GM10248 (cell line): ENCODE measurements around the gene INSRR.

Source experiments
- CTCF ChIA-PET: fragments of 300-600 bp; sonication (Branson Sonifier 250); formaldehyde crosslinking; extraction: SDS; loops from one replicate; lab custom pipeline; 2021; ENCODE audit warnings: antibody characterized with exemption; lab: Yijun Ruan, JAX
- POLR2A ChIA-PET: fragments of 350-650 bp; sonication (Branson Sonifier 250); formaldehyde crosslinking; extraction: SDS; loops from one replicate; lab custom pipeline; 2020; ENCODE audit warnings: antibody characterized with exemption; lab: Yijun Ruan, JAX
- DNase-seq: peaks from one replicate; pipeline ENCODE4 v3.0.0; 2012; ENCODE audit errors: extremely low spot score
- CTCF ChIP-seq: IDR thresholded peaks from 2 replicates; pipeline ENCODE4 v1.5.1; 2012; ENCODE audit warnings: mild to moderate bottlenecking, low read depth; ENCODE audit errors: extremely low read depth, missing control alignments, control extremely low read depth

The INSRR gene

GRCh38 chr1:156894711-156895454 lies 36.0 kb upstream of the INSRR start:
- CTCF ChIA-PET: interaction anchor here (1.0 to 8.6 kb wide), 9 partner anchors 9 to 233 kb away, joined by 3 to 108 read pairs (median 4); partner anchors contain the start of genes INSRR and NTRK1
- POLR2A ChIA-PET: no interaction called here
- no peak for TF ChIP-seq CTCF
- DNase-seq: no peak

GRCh38 chr1:156894001-156894400 lies 35.1 kb upstream of the INSRR start:
- TF ChIP-seq CTCF: no peak
- ChIA-PET CTCF (interaction anchor here (1.0 to 8.6 kb wide), 8 partner anchors 8 to 233 kb away, joined by 3 to 108 read pairs (median 4); partner anchors contain the start of genes INSRR and NTRK1), POLR2A (no interaction called here)
- no peak for DNase-seq

GRCh38 chr1:156893048-156893953 lies 34.4 kb upstream of the INSRR start, which contains the start of gene PEAR1:
Gene PEAR1 (plus strand): TSS chr1:156893718. CDS start chr1:156903927, 10,209 bp downstream.
- CTCF ChIA-PET: interaction anchor here (0.8 to 8.6 kb wide), 12 partner anchors 7 to 234 kb away, joined by 3 to 108 read pairs (median 18); partner anchors contain the start of genes INSRR, ISG20L2, METTL25B and NTRK1
- no peak for DNase-seq
- TF ChIP-seq CTCF: no peak

GRCh38 chr1:156892190-156893047 lies 33.5 kb upstream of the INSRR start:
- POLR2A ChIA-PET: no interaction called here
- peak; percentile 89 for DNase-seq
- CTCF ChIA-PET: interaction anchor here (0.8 to 8.6 kb wide), 24 partner anchors 8 to 233 kb away, joined by 3 to 108 read pairs (median 11); partner anchors contain the start of genes CRABP2, INSRR, ISG20L2 and METTL25B
- TF ChIP-seq CTCF: peak; percentile 80

More at GRCh38 chr1:156893048-156893953, 34.4 kb upstream of the INSRR start, which contains the start of gene PEAR1:
- POLR2A ChIA-PET: no interaction called here

- TF ChIP-seq CTCF: peak; percentile 83
- peak; percentile 81 for DNase-seq
- ChIA-PET POLR2A (no interaction called here), CTCF (interaction anchor here (0.7 to 8.6 kb wide), 43 partner anchors 9 to 269 kb away, joined by 3 to 108 read pairs (median 6); partner anchors contain the start of genes CRABP2, INSRR, ISG20L2 and LRRC71)
These were observed 31.1 kb upstream of the INSRR start for GRCh38 chr1:156889802-156890580.
